GM18868 (cell line): Measurements from ENCODE around the gene CPLX1.
"Not testable (repeated sequence)": the region's sequence is repeated elsewhere in the genome, so short reads cannot be mapped to it uniquely, and the experiment has no call there.

Experiments
- ATAC-seq: cut with Tn5 transposase; IDR thresholded peaks from one replicate; pipeline ENCODE4 v1.9.1; 2021; ENCODE audit warnings: mild to moderate bottlenecking, moderate library complexity; ENCODE audit not compliant: unreplicated experiment

CPLX1 gene

DNA sequence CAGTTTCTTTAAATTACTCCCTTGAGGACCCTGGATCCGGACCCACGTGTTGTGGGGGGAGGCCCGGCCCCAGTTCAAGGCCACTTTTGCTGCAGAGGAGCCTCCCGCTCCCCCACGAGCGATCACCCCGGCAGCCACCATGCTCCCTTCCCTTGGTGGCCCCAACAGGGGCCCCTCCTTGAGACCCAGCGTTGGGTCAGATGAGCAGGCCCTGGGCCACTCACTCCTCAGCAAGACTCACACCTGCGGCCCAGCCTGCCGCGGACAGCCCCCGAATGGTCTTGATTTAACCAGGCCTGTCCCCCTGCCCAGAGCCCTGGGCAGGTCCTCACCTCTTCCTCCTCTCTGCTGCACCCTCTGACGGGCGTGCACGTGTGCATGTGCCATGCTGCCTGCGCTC lies 4.3 kb downstream of the CPLX1 start:
- no peak for ATAC-seq

- no peak for ATAC-seq
These were observed 4.7 kb downstream of the CPLX1 start for GRCh38 chr4:821181-821591.

- no peak for ATAC-seq
These were observed 5.4 kb downstream of the CPLX1 start for GRCh38 chr4:820230-821172.

GRCh38 chr4:819401-820229 lies 6.3 kb downstream of the CPLX1 start:
- ATAC-seq = no peak

- no peak for ATAC-seq
These were observed 7.6 kb downstream of the CPLX1 start for GRCh38 chr4:818106-818921.

- ATAC-seq = no peak
These were observed 10.3 kb downstream of the CPLX1 start for GRCh38 chr4:815464-816146.

DNA sequence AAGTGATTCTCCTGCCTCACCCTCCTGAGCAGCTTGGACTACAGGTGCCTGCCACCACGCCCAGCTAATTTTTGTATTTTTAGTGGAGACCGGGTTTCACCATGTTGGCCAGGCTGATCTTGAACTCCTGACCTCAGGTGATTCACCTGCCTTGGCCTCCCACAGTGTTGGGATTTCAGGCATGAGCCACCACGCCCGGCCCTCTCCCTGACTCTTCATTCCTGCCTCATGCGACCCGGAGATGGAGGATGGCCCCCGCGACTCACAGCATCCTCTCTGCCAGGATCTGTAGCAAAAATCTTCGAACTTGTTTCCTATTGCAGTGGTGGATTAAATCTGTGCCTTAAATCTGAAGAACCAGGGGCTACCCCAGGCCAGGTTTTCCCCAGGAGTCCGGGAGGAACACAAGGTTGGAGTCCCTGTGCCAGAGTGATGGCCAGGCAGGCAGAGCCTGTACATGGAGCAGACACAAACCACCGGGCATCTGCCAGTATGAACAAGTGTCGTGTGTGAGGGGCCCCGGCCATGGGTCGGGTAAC lies 11.5 kb downstream of the CPLX1 start:
- ATAC-seq = no peak

DNA sequence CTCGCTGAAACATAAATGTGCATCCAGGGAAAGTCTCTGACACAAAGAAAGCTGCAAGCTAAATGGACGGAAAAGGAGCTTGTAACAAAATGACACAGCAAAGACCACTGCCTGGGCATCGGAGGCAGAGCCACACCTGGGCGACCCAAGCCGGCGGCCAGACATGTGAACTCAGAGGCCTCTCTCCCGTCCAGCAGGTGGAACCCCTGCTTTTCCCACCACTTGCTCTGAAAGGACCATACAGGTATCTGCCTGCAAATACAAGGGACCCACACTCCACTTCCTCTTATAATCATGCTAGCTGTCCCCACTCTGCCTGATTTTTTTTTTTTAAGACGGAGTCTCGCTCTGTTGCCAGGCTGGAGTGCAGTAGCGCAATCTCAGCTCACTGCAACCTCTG lies 12.0 kb downstream of the CPLX1 start:
- no peak for ATAC-seq

GRCh38 chr4:808860-809570 lies 16.9 kb downstream of the CPLX1 start:
- ATAC-seq = no peak

GRCh38 chr4:807792-808191 lies 18.1 kb downstream of the CPLX1 start:
- no peak for ATAC-seq

GRCh38 chr4:806979-807378 lies 18.9 kb downstream of the CPLX1 start:
- ATAC-seq = not testable (repeated sequence)

- ATAC-seq = no peak
These were observed 21.1 kb downstream of the CPLX1 start for GRCh38 chr4:804804-805203.

DNA sequence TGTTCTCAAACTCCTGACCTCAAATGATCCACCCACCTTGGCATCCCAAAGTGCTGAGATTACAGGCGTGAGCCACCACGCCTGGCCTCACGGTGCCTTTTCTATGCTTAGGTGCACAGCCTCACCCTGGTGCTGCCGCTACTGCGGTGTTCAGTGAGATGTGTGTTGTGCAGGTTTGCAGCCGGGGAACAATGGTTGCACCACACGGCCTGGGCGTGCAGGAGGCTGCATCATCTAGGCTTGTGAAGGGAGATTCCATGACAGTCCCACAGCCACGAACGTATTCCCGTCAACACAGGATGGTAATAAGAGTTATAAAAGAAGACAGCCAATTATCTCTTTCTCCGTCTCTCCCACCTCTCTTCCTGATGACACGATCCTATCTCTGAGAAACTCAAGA lies 22.0 kb downstream of the CPLX1 start:
- no peak for ATAC-seq

DNA sequence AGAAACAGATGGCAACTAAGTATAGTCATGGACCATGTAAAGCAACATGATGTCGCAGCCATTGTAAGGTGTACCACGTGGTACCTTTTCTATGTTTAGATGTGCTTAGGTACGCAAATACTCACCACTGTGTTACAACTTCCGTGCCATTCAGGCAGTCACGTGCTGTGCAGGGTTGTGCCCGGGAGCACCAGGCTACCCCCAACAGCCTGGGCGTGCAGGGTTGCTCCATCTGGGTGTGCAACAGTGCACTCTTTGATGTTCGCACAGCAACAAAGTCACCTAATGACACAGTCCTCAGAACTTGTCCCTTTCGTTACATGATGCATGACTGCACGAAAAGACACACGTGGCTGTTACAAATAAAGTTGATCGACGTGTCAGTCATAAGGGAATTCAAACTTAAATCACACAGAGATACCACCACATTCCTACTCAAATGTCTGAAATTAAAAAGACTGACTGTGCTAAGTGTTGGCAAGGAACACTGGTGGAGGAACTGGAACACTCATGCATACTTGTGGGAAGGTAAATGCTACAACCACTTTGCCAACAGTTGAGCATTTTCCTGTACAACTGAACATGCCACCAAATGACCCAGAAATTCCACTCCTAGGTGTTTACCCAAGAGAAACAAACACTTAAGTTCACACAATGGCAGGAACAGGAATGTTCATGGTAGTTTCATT lies 24.3 kb downstream of the CPLX1 start:
- ATAC-seq = no peak

GRCh38 chr4:797066-797465 lies 28.9 kb downstream of the CPLX1 start:
- no peak for ATAC-seq

GRCh38 chr4:796206-796605 lies 29.7 kb downstream of the CPLX1 start:
- no peak for ATAC-seq

- no peak for ATAC-seq
These were observed 30.2 kb downstream of the CPLX1 start for GRCh38 chr4:795726-796119.

- ATAC-seq = no peak
These were observed 30.8 kb downstream of the CPLX1 start for GRCh38 chr4:794900-795725.
